H9 (cell line): ENCODE results near the gene HK3. TPM values are rescaled to one million over a fixed set of nuclear protein-coding genes. Genes with fewer than 3 reads are reported as not detected.

Experiments
- DNase-seq: peaks from one replicate; pipeline ENCODE4 v3.0.0-alpha.2; 2017
- H2AFZ ChIP-seq: one replicate; pipeline ENCODE4 v1.6.1; 2013; ENCODE audit warnings: mild to moderate bottlenecking, low read length, control low read depth, moderate library complexity
- H2AK5ac ChIP-seq: 2 replicates; pipeline ENCODE4 v1.6.1; 2013; ENCODE audit warnings: low read length, control low read depth, mixed read lengths; ENCODE audit not compliant: insufficient read length
- H2BK120ac ChIP-seq: one replicate; pipeline ENCODE4 v1.6.1; 2013; ENCODE audit warnings: low read depth, mild to moderate bottlenecking, low read length, control low read depth, inconsistent platforms; ENCODE audit not compliant: poor library complexity, severe bottlenecking
- H2BK12ac ChIP-seq: 2 replicates; pipeline ENCODE4 v1.6.1; 2013; ENCODE audit warnings: low read length, control low read depth, mixed read lengths, low read depth; ENCODE audit not compliant: insufficient read length
- H2BK15ac ChIP-seq: 2 replicates; pipeline ENCODE4 v1.6.1; 2013; ENCODE audit warnings: low read depth, low read length, control low read depth
- H2BK20ac ChIP-seq: one replicate; pipeline ENCODE4 v1.6.1; 2013; ENCODE audit warnings: low read depth, mild to moderate bottlenecking, low read length, control low read depth, inconsistent platforms; ENCODE audit not compliant: poor library complexity, severe bottlenecking
- H2BK5ac ChIP-seq: 2 replicates; pipeline ENCODE4 v1.6.1; 2013; ENCODE audit warnings: low read length, control low read depth, mixed read lengths; ENCODE audit not compliant: insufficient read length
- H3K14ac ChIP-seq: 2 replicates; pipeline ENCODE4 v1.6.1; 2013; ENCODE audit warnings: low read length, control low read depth; ENCODE audit not compliant: insufficient read depth
- H3K18ac ChIP-seq: 2 replicates; pipeline ENCODE4 v1.6.1; 2013; ENCODE audit warnings: low read depth, mild to moderate bottlenecking, mixed read lengths, low read length, control low read depth; ENCODE audit not compliant: insufficient read length
- H3K23ac ChIP-seq: 2 replicates; pipeline ENCODE4 v1.6.1; 2013; ENCODE audit warnings: low read length, control low read depth, mixed read lengths, low read depth; ENCODE audit not compliant: insufficient read length
- H3K23me2 ChIP-seq: 2 replicates; pipeline ENCODE4 v1.6.1; 2013; ENCODE audit warnings: low read depth, mild to moderate bottlenecking, mixed read lengths, low read length, control low read depth; ENCODE audit not compliant: insufficient read length, poor library complexity, severe bottlenecking
- H3K27ac ChIP-seq: 2 replicates; pipeline ENCODE4 v1.5.1; 2013; ENCODE audit warnings: low read length, control low read depth, mixed read lengths, low read depth; ENCODE audit not compliant: insufficient read length
- H3K27me3 ChIP-seq: 2 replicates; pipeline ENCODE4 v1.6.1; 2013; ENCODE audit warnings: low read length, control low read depth, inconsistent platforms; ENCODE audit not compliant: insufficient read depth
- H3K4ac ChIP-seq: 2 replicates; pipeline ENCODE4 v1.6.1; 2013; ENCODE audit warnings: low read depth, mild to moderate bottlenecking, control low read depth, inconsistent platforms, low read length, moderate library complexity
- H3K4me1 ChIP-seq: 2 replicates; pipeline ENCODE4 v1.6.1; 2013; ENCODE audit warnings: low read length, control low read depth, inconsistent platforms; ENCODE audit not compliant: insufficient read depth
- H3K4me2 ChIP-seq: 2 replicates; pipeline ENCODE4 v1.6.1; 2013; ENCODE audit warnings: low read length, control low read depth, mixed read lengths; ENCODE audit not compliant: insufficient read length, insufficient read depth
- H3K56ac ChIP-seq: 2 replicates; pipeline ENCODE4 v1.6.1; 2013; ENCODE audit warnings: low read depth, mild to moderate bottlenecking, mixed read lengths, low read length, control low read depth; ENCODE audit not compliant: insufficient read length
- H3K79me1 ChIP-seq: 2 replicates; pipeline ENCODE4 v1.6.1; 2013; ENCODE audit warnings: low read depth, mild to moderate bottlenecking, moderate library complexity, low read length, control low read depth, inconsistent platforms; ENCODE audit not compliant: insufficient read depth, poor library complexity, severe bottlenecking
- H3K79me2 ChIP-seq: 2 replicates; pipeline ENCODE4 v1.6.1; 2013; ENCODE audit warnings: low read length, control low read depth, inconsistent platforms; ENCODE audit not compliant: insufficient read depth
- H3K9ac ChIP-seq: 2 replicates; pipeline ENCODE4 v1.6.1; 2013; ENCODE audit warnings: low read length, control low read depth, mixed read lengths; ENCODE audit not compliant: insufficient read length; ENCODE audit errors: extremely low read depth
- H3K9me3 ChIP-seq: one replicate; pipeline ENCODE4 v1.6.1; 2013; ENCODE audit warnings: low read depth, low read length, inconsistent platforms; ENCODE audit not compliant: control insufficient read depth
- H3T11ph ChIP-seq: one replicate; pipeline ENCODE4 v1.6.1; 2013; ENCODE audit warnings: mild to moderate bottlenecking, low read length, control low read depth, inconsistent platforms
- H4K20me1 ChIP-seq: one replicate; pipeline ENCODE4 v1.6.1; 2013; ENCODE audit not compliant: control insufficient read depth, insufficient read length, insufficient read depth
- H4K5ac ChIP-seq: 2 replicates; pipeline ENCODE4 v1.6.1; 2013; ENCODE audit warnings: low read depth, mild to moderate bottlenecking, mixed read lengths, low read length, control low read depth; ENCODE audit not compliant: insufficient read length
- H4K8ac ChIP-seq: replicated peaks from 2 replicates; pipeline ENCODE4 v1.6.1; 2013; ENCODE audit warnings: low read length, control low read depth, mixed read lengths, low read depth; ENCODE audit not compliant: insufficient read length
- H4K91ac ChIP-seq: 2 replicates; pipeline ENCODE4 v1.6.1; 2013; ENCODE audit warnings: low read depth, mild to moderate bottlenecking, moderate library complexity, mixed read lengths, low read length, control low read depth; ENCODE audit not compliant: insufficient read length
- H3K27ac Mint-ChIP-seq, 3 experiments: 2 replicates in 2 of 3; 3 replicates in 1 of 3; pipeline ENCODE4 v1.8.0; 2020 to 2021; ENCODE audit warnings: mixed read lengths in 3 of 3, mild to moderate bottlenecking in 1 of 3, moderate library complexity in 1 of 3
- H3K27me3 Mint-ChIP-seq: 2 replicates; pipeline ENCODE4 v1.8.0; 2021; ENCODE audit warnings: low read depth, mild to moderate bottlenecking, moderate library complexity, mixed read lengths
- H3K36me3 Mint-ChIP-seq, 3 experiments: 2 replicates in 2 of 3; 3 replicates in 1 of 3; pipeline ENCODE4 v1.8.0; 2020 to 2021; ENCODE audit warnings: low read depth in 3 of 3, mixed read lengths in 3 of 3; ENCODE audit not compliant: insufficient read depth in 1 of 3
- H3K4me1 Mint-ChIP-seq, 2 experiments: 2 replicates each; pipeline ENCODE4 v1.8.0; 2020; ENCODE audit warnings: mixed read lengths in 2 of 2
- H3K4me3 Mint-ChIP-seq, 2 experiments: 2 replicates in 1 of 2; 3 replicates in 1 of 2; pipeline ENCODE4 v1.8.0; 2020 to 2021; ENCODE audit warnings: mild to moderate bottlenecking in 2 of 2, mixed read lengths in 2 of 2, moderate library complexity in 1 of 2
- H3K9me3 Mint-ChIP-seq, 2 experiments: 2 replicates in 1 of 2; 3 replicates in 1 of 2; pipeline ENCODE4 v1.8.0; 2020; ENCODE audit warnings: mild to moderate bottlenecking in 2 of 2, mixed read lengths in 2 of 2, moderate library complexity in 1 of 2
- WGBS: extraction: QIAGEN DNeasy Blood & Tissue Kit; methylation state at CpG from one replicate; pipeline ENCODE4 v1.1.7; 2013; ENCODE audit warnings: missing lambda C conversion rate, low lambda C conversion rate, mixed read lengths; ENCODE audit not compliant: insufficient read length; ENCODE audit errors: extremely low coverage; 5-methylcytosine and 5-hydroxymethylcytosine counted together
- total RNA-seq: library from RNA; stranded (reverse); gene quantifications from 2 replicates; pipeline ENCODE4 v1.2.1, GENCODE V29; 2021
- TF ChIP-seq, protein P1 (sequence below): fragments of 200-600 bp; sonication (generic); conservative IDR thresholded peaks from 3 replicates; pipeline ENCODE4 v1.8.0; 2021; ENCODE audit warnings: antibody characterized with exemption, mild to moderate bottlenecking

Gene HK3
- total RNA-seq, 1 experiment from 2014 or later: not detected

DNA sequence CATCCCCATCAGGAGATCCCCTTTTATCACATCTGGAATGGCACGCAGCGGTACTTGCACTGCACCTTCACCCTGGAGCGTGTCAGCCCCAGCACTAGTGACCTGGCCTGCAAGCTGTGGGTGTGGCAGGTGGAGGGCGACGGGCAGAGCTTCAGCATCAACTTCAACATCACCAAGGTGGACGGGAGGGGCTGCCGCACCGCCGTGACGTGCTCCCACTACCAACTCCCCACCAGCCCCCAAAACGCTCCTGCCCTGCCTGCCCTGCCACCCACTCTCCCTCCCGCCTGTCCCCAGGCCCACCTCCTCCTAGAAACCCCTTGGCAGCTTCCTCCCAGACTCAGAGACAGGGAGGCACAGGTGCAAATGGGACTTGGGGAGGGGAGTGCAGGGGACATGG, 20.7 kb downstream of the HK3 start:
- Mint-ChIP-seq H3K27ac (peak overlapping the region in 2 of 3 experiments; percentile 84 to 91; a peak in 2 of 7 replicates), H3K36me3 (no peaks in the 10 kb centered on the region; a peak in 1 of 7 replicates), H3K27me3 (peaks cover 3% of the 10 kb centered on the region), H3K9me3 (no peaks in the 10 kb centered on the region), H3K4me1 (peaks cover 2 to 14% of the 10 kb centered on the region in 2 experiments; a peak in 3 of 4 replicates), H3K4me3 (no peak overlapping the region)
- H3K14ac ChIP-seq: no peak overlapping the region
- no peak overlapping the region for H2BK15ac ChIP-seq
- H4K8ac ChIP-seq: no peak overlapping the region
- H3K18ac ChIP-seq: no peak overlapping the region
- H2BK20ac ChIP-seq: no peak overlapping the region
- no peaks in the 10 kb centered on the region for H3K4me1 ChIP-seq
- H2AK5ac ChIP-seq: no peak overlapping the region
- H3K79me2 ChIP-seq: no peaks in the 10 kb centered on the region
- H3K27me3 ChIP-seq: no peaks in the 10 kb centered on the region
- no peak overlapping the region for H3K4ac ChIP-seq
- no peak overlapping the region for H3K9ac ChIP-seq
- H3K9me3 ChIP-seq: no peaks in the 10 kb centered on the region
- H3K56ac ChIP-seq: no peak overlapping the region
- H3K4me2 ChIP-seq: no peak overlapping the region
- no peak overlapping the region for H3K23ac ChIP-seq
- H3K27ac ChIP-seq: no peak overlapping the region
- no peak overlapping the region for H2AFZ ChIP-seq
- H3T11ph ChIP-seq: no peak overlapping the region
- no peak for DNase-seq
- no peak overlapping the region for H4K91ac ChIP-seq
- H4K20me1 ChIP-seq: no peaks in the 10 kb centered on the region
- H2BK120ac ChIP-seq: no peak overlapping the region
- H3K79me1 ChIP-seq: no peaks in the 10 kb centered on the region
- H4K5ac ChIP-seq: no peak overlapping the region
- WGBS: no CpG with 5 or more reads among the region's 12 CpGs
- H2BK12ac ChIP-seq: no peak overlapping the region
- TF ChIP-seq, protein P1, sequence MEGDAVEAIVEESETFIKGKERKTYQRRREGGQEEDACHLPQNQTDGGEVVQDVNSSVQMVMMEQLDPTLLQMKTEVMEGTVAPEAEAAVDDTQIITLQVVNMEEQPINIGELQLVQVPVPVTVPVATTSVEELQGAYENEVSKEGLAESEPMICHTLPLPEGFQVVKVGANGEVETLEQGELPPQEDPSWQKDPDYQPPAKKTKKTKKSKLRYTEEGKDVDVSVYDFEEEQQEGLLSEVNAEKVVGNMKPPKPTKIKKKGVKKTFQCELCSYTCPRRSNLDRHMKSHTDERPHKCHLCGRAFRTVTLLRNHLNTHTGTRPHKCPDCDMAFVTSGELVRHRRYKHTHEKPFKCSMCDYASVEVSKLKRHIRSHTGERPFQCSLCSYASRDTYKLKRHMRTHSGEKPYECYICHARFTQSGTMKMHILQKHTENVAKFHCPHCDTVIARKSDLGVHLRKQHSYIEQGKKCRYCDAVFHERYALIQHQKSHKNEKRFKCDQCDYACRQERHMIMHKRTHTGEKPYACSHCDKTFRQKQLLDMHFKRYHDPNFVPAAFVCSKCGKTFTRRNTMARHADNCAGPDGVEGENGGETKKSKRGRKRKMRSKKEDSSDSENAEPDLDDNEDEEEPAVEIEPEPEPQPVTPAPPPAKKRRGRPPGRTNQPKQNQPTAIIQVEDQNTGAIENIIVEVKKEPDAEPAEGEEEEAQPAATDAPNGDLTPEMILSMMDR: no peak
- H3K23me2 ChIP-seq: no peaks in the 10 kb centered on the region
- no peak overlapping the region for H2BK5ac ChIP-seq
